GM18520 (cell line): ENCODE results near the gene ARFIP1.

ENCODE experiments used
- ATAC-seq: cut with Tn5 transposase; IDR thresholded peaks from one replicate; pipeline ENCODE4 v1.9.1; 2021; ENCODE audit not compliant: unreplicated experiment

Gene ARFIP1

DNA sequence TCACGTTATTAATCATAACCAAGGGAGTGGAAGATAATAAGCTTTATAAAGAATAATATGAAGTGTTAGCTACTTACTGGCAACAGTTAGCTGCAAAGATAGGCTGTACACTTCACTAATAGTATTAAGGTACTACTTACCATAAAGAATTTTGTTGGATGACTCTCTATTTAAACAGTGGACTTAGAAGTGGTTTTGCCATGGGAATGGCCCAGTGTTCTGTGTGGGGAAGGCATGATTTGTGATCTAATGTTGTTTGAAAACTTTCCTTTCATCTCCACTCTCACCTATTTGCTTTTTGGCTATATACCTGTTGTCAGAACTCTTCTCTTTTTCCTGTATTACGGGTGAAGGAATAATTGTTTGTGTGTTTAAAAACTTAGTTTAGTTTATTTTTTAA, 179.3 kb downstream of the ARFIP1 start:
- ATAC-seq: no peak

DNA sequence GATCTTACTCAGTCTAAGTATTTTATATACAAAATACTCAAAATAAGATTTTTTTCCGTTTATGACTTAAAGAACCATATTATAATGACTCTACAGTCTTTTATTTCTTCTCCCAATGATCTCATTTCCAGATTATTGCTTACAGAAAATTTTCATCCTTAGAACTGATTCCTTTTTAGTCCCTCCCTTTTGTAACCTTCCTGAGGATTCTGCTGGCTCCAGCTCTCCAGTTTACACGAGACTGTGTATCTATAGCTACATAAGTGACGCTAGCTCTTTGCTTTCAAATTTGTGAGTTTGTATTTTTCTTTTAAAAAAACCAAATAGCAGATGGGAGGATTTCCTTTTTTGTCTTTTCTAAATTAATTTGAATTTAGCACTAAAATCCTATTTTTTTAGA, 180.3 kb downstream of the ARFIP1 start:
- ATAC-seq: no peak

DNA sequence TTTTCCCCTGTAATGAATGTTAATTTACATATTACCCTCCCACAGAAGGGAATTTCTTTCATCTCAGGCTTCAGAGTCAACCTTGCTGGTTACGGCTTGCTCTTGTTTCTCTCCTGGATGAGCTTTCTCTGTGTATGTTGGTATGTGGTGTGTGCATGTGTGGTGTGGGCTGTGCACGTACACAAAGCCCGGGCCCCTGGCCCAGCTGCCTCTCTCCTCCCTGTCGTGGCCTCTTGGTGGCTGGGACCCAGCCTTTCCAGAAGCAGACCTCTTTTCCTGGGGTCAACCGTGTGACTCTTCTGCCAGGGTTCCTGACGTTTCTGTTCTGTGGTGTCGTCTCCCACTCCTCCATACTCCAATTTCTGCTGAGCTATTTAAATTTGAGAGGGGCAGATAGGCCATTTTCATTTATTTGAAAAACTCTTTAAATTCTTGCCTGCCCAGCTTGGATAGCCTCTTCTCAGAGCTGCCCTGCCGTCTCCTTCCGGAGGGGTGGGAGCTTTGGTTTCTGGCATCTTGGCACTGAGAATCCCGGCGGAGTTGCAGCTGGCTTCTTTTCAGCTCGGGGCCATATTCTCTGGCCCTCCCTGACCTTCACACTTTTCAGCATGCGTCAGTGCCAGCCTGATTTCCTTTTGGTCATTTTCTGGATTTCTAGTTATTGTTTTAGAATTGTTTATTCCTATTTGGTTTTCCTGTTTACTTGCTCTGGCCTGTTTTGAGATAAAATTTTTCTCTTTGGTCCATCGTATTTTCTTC, 181.4 kb downstream of the ARFIP1 start:
- no peak for ATAC-seq

DNA sequence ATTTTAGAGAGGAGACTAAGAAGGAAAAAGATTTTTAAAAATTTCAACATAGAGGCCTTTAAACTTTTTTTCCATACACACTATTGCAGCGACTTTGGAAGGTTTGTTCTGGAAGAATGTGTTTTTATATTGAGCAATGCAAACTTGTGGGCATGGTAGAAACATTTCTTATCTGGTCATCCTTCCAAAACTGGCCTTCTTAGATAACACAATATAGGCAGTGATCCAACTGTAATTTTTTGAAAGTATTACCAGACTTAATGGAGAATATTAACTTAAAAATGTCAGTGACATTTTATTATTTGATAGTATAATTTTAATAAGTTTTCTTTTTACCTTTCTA, 182.0 kb downstream of the ARFIP1 start:
- ATAC-seq: no peak
